Amniotic stem cell (primary cell): ENCODE results near the gene PRKAG2.
A peak's percentile ranks its signal among the peaks of the same experiment; 100 is the strongest.
"Not testable (repeated sequence)": the region's sequence is repeated elsewhere in the genome, so short reads cannot be mapped to it uniquely, and the experiment has no call there.

Source experiments
- DNase-seq: peaks from one replicate; lab custom pipeline; 2025; lab: John Stamatoyannopoulos, UW

PRKAG2 gene

DNA sequence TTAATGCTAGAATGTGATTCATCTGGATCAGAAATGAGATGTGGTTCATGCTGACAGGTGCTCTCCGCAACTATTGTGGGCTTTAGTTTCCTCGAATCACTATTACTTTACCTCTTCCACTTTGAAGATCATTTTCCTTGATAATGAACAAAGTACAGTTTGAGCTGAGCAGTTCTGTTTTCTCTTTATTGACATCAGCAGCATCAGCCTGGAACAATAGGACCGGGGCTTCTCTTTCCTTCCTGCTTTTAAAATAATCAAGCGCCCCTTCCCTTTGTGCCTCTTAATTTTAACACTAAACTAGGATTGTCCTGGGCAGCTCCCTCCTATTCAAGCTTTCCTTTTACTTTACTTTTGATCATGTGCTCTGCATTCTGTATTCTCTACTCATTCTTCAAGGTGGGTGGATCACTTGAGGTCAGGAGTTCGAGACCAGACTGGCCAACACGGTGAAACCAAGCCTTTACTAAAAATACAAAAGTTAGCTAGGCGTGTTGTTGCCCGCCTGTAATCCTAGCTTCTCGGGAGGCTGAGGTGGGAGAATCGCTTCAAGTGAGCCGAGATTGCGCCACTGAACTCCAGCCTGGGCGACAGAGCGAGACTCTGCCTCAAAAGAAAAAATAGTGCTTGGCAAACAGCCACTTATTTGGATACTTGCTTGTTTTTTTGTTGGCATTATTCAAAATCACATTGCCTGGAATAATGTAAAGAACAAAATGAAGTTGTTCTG lies 290.2 kb downstream of the PRKAG2 start:
- DNase-seq = no peak

DNA sequence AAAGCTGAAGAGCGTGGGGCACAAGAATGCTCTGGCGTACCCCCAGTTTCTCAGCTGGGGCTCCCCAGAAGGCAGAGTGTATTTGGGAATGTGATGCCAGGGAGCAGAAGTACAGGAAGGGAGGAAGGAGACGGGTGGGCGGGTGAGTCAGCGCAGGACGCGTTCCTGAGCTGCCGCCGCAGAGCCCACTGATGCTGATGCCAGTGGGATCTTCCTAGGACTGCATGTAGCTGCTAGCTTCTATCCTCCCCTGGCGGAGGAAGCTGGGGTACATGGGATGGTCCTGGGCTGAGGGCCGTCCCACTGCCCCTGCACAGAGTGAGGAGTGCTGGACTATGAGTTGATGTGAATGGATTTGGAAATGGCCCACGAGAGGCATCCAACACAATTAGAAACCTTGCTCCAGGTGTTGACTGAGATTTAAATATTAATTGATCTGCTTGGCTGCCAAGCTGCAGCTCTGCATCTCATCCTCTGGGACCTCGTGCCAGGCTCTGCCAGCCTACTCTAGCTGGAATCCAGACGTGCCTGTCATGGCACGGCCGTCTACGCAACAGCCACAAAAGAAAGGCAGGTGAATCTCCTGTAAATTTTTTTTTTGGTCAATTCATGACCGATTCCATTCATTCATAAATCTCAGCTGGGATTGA lies 291.0 kb downstream of the PRKAG2 start:
- DNase-seq = no peak

GRCh38 chr7:151581741-151582140 lies 295.2 kb downstream of the PRKAG2 start:
- no peak for DNase-seq

- DNase-seq = no peak
Measured at GRCh38 chr7:151579644-151580043, 297.3 kb downstream of the PRKAG2 start.

DNA sequence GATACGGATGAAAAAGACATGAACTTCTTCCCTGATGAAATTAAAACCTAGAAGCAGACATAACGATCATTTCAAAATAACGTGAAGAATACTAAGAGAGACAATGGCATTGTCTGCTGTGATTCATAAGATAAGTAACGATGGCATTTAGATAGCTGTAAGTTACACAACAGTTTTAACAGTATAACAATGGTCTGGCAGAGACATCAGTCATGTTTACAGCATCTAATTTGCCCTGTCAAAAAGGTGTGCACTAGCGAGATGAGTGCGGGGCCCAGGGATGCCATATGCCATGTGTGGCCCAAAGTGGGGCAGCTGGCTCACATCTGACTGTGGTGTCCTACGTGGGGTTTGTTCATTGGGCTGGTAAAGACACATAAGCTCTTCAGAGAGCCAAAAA lies 301.5 kb downstream of the PRKAG2 start:
- no peak for DNase-seq

DNA sequence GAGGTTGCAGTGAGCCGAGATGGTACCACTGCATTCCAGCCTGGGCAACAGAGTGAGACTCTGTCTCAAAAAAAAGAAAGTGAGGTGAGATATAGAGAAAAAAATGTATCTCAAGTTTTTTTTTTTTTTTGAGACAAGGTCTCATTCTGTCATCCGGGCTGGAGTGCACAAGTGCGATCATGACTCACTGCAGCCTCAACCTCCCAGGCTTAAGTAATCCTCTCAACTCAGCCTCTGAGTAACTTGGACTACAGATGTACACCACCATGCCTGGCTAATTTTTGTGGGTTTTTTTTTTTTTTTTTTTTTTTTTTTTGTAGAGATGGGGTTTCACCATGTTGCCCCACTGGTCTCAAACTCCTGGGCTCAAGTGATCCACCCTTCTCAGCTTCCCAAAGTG lies 303.9 kb downstream of the PRKAG2 start:
- DNase-seq = not testable (repeated sequence)

GRCh38 chr7:151572136-151572535 lies 304.8 kb downstream of the PRKAG2 start:
- no peak for DNase-seq

GRCh38 chr7:151571471-151571870 lies 305.4 kb downstream of the PRKAG2 start:
- no peak for DNase-seq

DNA sequence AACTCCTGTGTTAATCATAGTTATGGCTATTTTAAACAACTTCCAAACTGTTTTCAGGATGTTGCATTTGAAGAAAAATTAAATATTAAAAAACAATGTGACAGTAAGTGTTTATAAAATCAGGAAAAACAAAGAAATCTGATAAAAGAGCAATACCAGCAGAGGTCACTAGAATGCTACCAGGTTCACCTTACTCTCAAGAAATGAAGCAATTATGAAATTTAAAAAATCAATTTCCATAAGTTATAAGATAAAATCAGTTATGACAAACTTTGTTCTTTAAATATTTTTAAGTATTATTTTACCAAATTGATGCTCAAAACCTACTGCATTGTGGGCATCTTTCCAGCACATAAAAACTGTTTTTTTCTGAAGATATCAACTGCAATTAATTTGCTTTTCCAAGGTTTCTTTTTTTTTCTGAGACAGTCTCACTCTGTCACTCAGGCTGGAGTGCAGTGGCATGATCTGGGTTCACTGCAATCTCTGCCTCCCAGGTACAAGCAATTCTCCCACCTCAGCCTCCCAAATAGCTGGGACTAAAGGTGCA lies 306.5 kb downstream of the PRKAG2 start:
- no peak for DNase-seq

- DNase-seq = no peak
Measured at GRCh38 chr7:151568956-151569940, 307.7 kb downstream of the PRKAG2 start.

- peak; percentile 19 for DNase-seq
Measured at GRCh38 chr7:151566897-151567320, 310.0 kb downstream of the PRKAG2 start.

- DNase-seq = no peak
Measured at GRCh38 chr7:151565541-151565940, 311.4 kb downstream of the PRKAG2 start.

DNA sequence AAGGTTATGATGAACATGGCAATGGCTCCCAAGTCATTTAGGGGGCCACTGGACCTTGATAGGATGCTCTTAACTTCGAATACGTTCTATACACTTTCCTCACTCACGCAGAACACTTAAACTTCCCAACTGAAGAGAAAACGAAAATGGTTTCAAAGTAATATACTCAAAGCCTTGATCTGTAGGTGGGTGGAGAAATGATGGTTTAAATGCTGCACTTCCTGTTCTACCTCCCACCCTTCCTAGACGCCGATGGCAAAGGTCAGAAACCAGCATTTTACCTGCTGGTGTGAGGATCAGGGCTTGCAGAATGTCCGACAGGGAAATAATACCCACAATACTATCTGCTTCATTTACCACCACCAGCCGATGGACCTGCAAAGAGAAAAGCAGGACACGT lies 316.7 kb downstream of the PRKAG2 start:
- no peak for DNase-seq

DNA sequence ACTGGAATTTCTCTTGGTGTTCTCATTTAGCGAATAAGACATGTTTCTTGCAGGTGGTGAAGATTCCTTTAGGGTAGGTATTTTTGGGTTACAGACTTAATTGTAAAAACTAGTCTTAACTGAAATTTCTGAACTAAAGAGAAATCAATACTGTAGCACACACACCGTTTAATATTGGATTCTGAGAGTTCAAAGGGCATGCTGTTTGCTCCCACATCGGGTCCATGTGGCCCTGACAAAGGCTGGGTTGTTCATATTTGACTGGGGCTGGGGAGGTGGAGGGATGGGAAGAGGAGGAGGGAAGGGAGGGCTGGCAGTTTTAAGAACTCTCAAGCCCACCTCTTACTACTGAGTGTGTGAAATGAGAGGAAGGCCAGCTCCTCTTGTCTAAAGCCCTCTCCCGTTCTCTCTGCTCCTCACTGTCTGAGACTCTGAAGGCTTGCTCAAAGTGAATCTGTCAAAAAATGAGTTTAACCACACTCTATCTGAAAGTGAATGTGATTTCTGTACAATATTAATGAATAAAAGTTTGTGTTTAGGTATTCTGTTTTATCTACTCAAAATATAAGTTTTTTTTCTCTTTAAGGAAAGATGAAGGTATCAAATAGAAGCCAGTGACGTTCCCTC lies 317.2 kb downstream of the PRKAG2 start:
- DNase-seq = no peak

GRCh38 chr7:151558575-151558974 lies 318.3 kb downstream of the PRKAG2 start:
- peak; percentile 65 for DNase-seq

DNA sequence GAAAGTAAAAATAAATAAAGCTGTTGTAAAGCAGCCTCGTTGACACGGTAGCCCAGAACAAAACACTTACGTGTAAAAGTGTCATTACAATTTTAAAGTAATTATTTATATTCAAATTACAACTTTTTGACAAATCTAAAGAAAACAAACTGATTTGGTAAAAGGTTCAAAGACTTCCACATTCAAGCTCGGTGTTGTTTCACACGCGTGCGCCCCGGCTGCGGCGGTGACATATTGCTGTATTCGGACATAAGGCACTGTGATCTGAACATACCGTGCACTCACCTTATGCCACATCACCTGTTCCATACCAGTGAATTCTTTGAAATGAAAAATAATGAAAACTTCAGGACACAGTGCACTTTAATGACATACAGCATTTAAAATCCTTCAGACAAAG lies 320.3 kb downstream of the PRKAG2 start:
- DNase-seq = no peak

- DNase-seq = no peak
Measured at GRCh38 chr7:151553356-151553755, 323.6 kb downstream of the PRKAG2 start.

GRCh38 chr7:151552352-151553028 lies 324.4 kb downstream of the PRKAG2 start:
- DNase-seq = no peak

GRCh38 chr7:151551820-151552219 lies 325.1 kb downstream of the PRKAG2 start:
- no peak for DNase-seq

DNA sequence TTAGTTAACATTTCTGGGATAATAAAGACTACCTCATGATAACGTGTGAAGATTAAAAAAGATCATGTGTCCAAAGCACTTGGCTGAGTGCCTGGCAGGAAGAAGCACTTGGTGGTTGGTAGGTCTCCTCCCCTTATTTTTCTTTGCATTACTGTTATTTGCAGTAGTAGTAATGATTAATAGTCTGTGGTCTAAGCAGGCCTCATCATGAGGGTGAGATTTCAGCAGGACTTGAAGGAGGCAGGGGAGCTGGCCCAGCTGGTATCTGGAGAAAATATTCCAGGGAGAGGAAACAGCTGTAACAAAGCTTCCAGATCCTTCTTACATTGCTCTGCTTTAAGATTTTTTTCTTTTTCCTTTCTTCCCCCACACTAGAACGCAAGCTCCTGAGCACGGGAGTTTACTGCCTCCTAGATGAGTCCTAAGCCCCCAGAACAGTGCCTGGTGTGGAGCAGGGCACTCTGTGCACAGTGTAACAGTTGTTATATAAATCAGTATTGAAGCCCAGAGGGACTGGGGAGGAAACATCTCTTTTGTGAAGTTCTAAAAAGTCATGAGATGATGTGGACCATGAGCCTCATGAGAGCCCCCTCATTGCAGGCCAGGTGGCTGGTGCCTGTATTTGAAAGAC lies 326.1 kb downstream of the PRKAG2 start:
- no peak for DNase-seq

DNA sequence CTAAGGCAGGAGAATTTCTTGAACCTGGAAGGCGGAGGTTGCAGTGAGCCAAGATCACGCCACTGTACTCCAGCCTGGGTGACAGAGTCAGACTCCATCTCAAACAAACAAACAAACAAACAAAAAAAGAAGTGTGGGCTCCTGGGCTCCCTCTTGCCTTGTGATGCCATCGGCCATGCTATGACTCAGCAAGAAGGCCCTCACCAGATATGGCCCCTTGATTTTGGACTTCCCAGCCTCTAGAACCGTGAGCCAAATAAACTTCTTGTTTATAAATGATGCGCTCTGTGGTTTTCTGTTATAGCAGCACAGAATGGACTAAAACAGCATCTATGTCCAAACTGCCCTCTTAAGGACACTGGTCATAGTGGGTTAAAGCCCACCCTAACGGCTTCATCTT lies 327.3 kb downstream of the PRKAG2 start:
- DNase-seq = no peak
